ENCODE measurements around the gene BAG3. TPM values are rescaled to one million over a fixed set of nuclear protein-coding genes. Genes with fewer than 3 reads are reported as not detected.
A peak's percentile ranks its signal among the peaks of the same experiment; 100 is the strongest.

BAG3 gene
- total and polyA plus RNA-seq, 9 of the 15 experiments (the other 6 are each of a cell fraction or from before 2014, with no cell fraction given) = 2.6 to 27.4 (median 7.2) TPM

GRCh38 chr10:119688033-119688508 lies 36.9 kb downstream of the BAG3 start (continued):
- TF ChIP-seq ZSCAN32 (CRISPR knock-in tag; IDR thresholded peaks at IDR 0.05) (peak; percentile 61; the same call in 1 of the 2 replicates), RB1 (IDR thresholded peaks at IDR 0.05; ENCODE audit: low read depth) (no peak), MXI1 (IDR thresholded peaks at IDR 0.05; ENCODE audit: low read depth, low read length) (no peak), CHD1 (IDR thresholded peaks at IDR 0.05; ENCODE audit: low read length) (no peak), ZNF512 (tag; IDR thresholded peaks at IDR 0.05) (no peak), ILK (tag; IDR thresholded peaks at IDR 0.05; ENCODE audit: borderline replicate concordance, low read depth) (no peak), ZBED1 (IDR thresholded peaks at IDR 0.05) (no peak), TSHZ1 (CRISPR knock-in tag; IDR thresholded peaks at IDR 0.05) (peak; percentile 75; the same call in 1 of the 2 replicates), PYGO2 (tag; IDR thresholded peaks at IDR 0.05) (peak; percentile 92), ZNF561 (CRISPR knock-in tag; conservative IDR thresholded peaks at IDR 0.05) (no peak), FOXO4 (CRISPR knock-in tag; IDR thresholded peaks at IDR 0.05) (peak; percentile 83; the same call in 1 of the 2 replicates), ZNF197 (CRISPR knock-in tag; IDR thresholded peaks at IDR 0.05; ENCODE audit: low read depth) (peak; percentile 91), MNT (conservative IDR thresholded peaks at IDR 0.05) (no peak), ZNF253 (CRISPR knock-in tag; conservative IDR thresholded peaks at IDR 0.05) (no peak), ZNF644 (tag; IDR thresholded peaks at IDR 0.05; ENCODE audit: low read depth) (peak; percentile 91)
